Epithelial cell of proximal tubule (primary cell): ENCODE results near the gene TRPC4AP. TPM values are rescaled to one million over a fixed set of nuclear protein-coding genes. Genes with fewer than 3 reads are reported as not detected.

Source experiments
- DNase-seq: peaks from one replicate; pipeline ENCODE4 v3.0.0-alpha.2; 2011; ENCODE audit warnings: low read depth
- H3K4me3 ChIP-seq: 2 replicates; pipeline ENCODE4 v1.5.1; 2011; ENCODE audit warnings: low read depth, mild to moderate bottlenecking, low read length
- CTCF ChIP-seq: conservative IDR thresholded peaks from 2 replicates; pipeline ENCODE4 v1.5.1; 2012; ENCODE audit warnings: low read depth, mild to moderate bottlenecking, low read length
- total RNA-seq: library from RNA; depleted of rRNA; stranded (reverse); fragments of >200 nt; gene quantifications from 2 replicates; pipeline ENCODE4 v1.2.3, GENCODE V29; 2015

Gene TRPC4AP
- total RNA-seq, 1 donor from 2014 or later: 58.6 TPM

GRCh38 chr20:34953960-34954359 is 138.6 kb downstream of the TRPC4AP start:
- H3K4me3 ChIP-seq: no peak overlapping the region

GRCh38 chr20:34952671-34953070 is 139.9 kb downstream of the TRPC4AP start:
- DNase-seq: no peak

More at GRCh38 chr20:34953960-34954359, 138.6 kb downstream of the TRPC4AP start:
- TF ChIP-seq CTCF: no peak
- no peak for DNase-seq

More at GRCh38 chr20:34952671-34953070, 139.9 kb downstream of the TRPC4AP start:
- no peak overlapping the region for H3K4me3 ChIP-seq
- TF ChIP-seq CTCF: no peak

Other genes starting within 250 kb of the TRPC4AP start
- 2.9 and 9.2 TPM in 2 replicates for gene GGT7, start 220.0 kb downstream of the TRPC4AP start, total RNA-seq
- 24.3 and 28.1 TPM in 2 replicates for gene ACSS2, start 216.2 kb downstream of the TRPC4AP start, total RNA-seq
- gene GSS, start 137.0 kb downstream of the TRPC4AP start, total RNA-seq: 76.2 and 82.8 TPM in 2 replicates
- not detected in 2 replicates for gene MYH7B, start 136.9 kb downstream of the TRPC4AP start, total RNA-seq
- 20.4 and 35.2 TPM in 2 replicates for gene EDEM2, start 54.5 kb upstream of the TRPC4AP start, total RNA-seq
- gene PROCR, start 79.3 kb upstream of the TRPC4AP start, total RNA-seq: 39.3 and 56.6 TPM in 2 replicates
- gene MMP24, start 133.9 kb upstream of the TRPC4AP start, total RNA-seq: 8.2 and 12.2 TPM in 2 replicates
- gene MMP24OS, start 185.3 kb upstream of the TRPC4AP start, total RNA-seq: 16.1 and 32.3 TPM in 2 replicates
- gene EIF6, start 192.0 kb upstream of the TRPC4AP start, total RNA-seq: 315 and 480 TPM in 2 replicates
- 0.14 TPM in 1 of 2 replicates, not detected in the other for gene FAM83C, start 199.6 kb upstream of the TRPC4AP start, total RNA-seq